Suprapubic skin (tissue), 4 donors: Measurements from ENCODE around the gene SPAG6.

Experiments used
- CTCF ChIP-seq, 2 donors: fragments of 200-600 bp in 1 of 2; fragments of 450-650 bp in 1 of 2; sonication (generic) in 1 of 2; IDR thresholded peaks; one replicate each; pipeline ENCODE4 v1.5.1; 2016 to 2019; ENCODE audit warnings: antibody characterized with exemption in 2 of 2, mild to moderate bottlenecking in 1 of 2, moderate library complexity in 1 of 2
- EP300 ChIP-seq: sonication (generic); formaldehyde crosslinking; IDR thresholded peaks from one replicate; pipeline ENCODE4 v1.6.1; 2017; ENCODE audit warnings: antibody characterized with exemption
- POLR2A ChIP-seq, 2 donors: fragments of 450-650 bp; IDR thresholded peaks; one replicate each; pipeline ENCODE4 v1.6.1; 2017; ENCODE audit warnings: antibody characterized with exemption in 2 of 2, mild to moderate bottlenecking in 2 of 2, moderate library complexity in 2 of 2
- POLR2AphosphoS5 ChIP-seq, 3 donors: sonication (generic); formaldehyde crosslinking; IDR thresholded peaks; one replicate each; pipeline ENCODE4 v1.6.1; 2017; ENCODE audit warnings: antibody characterized with exemption in 3 of 3

- no peak for TF ChIP-seq CTCF (IDR thresholded peaks at IDR 0.05)
- TF ChIP-seq POLR2A (IDR thresholded peaks at IDR 0.05) = no peak
- no peak for TF ChIP-seq POLR2AphosphoS5 (IDR thresholded peaks at IDR 0.05)
- no peak for TF ChIP-seq EP300
These were observed 93.4 kb downstream of the SPAG6 start for GRCh38 chr10:22438711-22439110.
